HG02759 (cell line): ENCODE results near the gene ALPK3.

Source experiments
- ATAC-seq: cut with Tn5 transposase; IDR thresholded peaks from one replicate; pipeline ENCODE4 v1.9.1; 2021; ENCODE audit warnings: mild to moderate bottlenecking, moderate library complexity; ENCODE audit not compliant: unreplicated experiment

The ALPK3 gene

DNA sequence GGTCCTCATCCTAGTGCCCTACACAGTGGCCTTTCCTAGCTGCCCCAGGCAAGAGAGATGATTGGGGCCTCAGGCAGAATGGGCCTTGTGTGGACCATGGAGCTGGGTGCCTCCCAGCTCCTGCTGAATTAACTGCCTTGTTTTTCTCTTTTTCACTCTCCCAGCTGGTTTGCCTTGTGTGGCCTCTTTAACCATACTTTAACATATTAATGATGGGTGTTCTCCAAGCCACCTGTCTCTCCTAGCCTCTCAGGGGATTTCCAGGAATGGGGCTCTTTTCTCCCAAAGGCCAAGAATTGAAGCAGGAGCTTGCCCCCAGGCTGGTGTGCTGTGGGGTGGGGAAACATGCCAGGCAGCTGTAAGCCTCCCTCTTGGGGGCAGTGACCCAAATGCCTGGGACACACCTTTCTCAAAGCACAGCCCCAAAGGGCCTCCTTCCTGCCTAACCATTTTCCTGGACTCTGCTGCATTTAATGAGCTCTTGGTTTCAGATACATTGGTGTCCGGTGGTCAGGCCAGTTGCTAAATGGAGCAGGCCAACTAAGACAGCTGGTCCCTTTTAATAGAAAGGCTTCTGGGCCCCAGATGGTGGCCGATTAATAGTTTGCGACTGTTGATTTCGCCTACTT is 5.6 kb downstream of the ALPK3 start:
- ATAC-seq: no peak

DNA sequence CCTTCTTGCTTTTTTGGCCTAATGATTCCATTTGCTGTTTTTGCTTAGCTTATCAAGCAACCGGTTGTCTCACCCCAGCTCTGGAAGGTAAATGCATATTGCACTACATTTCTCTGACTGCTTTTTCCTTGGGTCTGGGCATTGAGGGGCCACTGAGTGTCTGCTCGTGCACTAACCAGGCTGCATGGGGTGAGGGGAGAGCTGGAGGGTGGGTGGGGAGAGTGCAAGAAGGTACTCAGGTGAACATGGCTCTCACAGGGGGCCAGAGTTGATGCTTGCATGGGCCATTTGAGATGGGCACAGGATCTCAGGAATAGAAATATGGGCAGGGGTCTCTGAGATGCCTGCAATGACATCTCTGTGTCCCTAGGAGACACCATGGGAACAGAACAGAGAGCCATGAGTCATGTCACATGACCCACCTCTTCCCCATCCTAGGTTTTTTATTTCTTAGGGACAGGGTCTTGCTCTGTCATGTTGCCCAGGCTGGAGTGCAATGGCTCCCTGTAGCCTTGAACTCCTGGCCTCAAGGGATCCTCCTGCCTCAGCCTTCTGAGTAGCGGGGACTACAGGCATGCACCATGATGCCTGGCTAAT is 6.2 kb downstream of the ALPK3 start:
- no peak for ATAC-seq

DNA sequence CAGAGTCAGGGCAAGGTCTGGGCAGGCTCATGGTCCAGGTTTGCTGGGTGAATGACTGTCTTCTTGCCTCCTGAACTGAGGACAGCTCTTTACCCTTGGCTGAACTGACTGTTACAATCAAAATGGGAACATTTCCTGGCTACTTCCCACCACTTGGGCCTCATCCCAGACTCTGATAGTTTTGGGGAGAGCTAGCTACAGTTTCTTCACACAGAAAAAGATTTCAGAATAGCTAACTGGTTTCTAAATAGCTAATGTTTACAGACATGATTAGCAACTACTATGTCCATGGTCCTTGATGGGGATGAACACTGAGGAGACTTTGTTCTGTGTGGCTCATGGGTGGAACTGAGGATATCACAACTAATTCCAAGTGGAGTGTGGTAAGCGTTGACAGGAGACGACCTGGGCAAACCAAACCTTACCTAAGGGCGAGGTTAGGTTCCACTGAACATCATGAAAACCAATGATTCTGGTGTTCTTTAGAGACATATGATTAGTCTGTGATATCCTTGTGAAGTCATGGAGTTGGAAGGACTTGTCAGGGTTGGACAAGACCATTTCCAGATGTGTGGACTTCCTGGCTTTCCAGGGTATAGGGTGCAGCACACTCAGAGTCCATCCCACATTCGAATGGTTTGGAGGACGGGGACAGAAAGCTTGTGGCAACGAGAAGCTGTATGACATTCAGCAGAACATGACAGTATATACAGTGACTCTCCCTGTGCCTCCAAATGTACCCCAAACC is 7.3 kb downstream of the ALPK3 start:
- no peak for ATAC-seq

DNA sequence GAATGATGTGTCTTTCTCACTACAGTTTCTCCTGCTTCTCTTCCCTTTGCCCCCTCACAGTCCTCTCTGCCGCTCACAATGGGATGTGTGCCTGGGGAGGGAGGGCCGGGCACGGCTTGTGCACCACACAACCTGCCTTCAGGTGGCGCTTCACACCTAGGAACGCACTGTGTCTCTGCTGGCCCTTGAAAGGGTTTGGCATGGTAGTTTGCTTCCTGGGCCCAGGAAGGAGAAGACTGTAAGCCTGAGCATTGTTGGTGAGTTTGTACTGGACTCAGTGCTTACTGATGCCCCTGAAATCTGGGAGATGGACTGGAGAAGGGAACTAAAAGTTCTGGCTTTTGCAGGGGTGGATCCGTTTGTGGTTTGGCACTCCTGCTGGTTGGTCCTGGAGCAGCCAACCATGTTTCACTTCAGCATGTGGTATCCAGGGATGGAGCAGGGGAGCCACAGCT is 9.2 kb downstream of the ALPK3 start:
- ATAC-seq: no peak

DNA sequence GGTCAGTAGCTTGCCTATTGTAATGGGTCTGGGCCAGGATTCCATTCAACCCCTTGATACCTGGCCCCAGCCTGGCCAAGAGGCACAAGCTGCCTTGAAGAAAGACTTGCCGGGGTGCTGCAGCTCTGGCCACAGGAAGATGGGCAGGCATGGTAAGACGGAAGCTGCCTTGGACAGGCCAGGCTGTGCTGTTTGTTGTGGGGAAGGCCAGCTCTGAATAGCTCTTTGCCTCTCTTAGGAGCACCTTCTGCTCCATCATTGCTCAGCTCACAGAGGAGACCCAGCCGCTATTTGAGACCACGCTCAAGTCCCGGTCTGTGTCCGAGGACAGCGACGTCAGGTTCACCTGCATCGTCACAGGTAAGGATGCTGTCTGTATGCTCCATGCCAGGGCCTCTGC is 10.1 kb downstream of the ALPK3 start:
- ATAC-seq: no peak

DNA sequence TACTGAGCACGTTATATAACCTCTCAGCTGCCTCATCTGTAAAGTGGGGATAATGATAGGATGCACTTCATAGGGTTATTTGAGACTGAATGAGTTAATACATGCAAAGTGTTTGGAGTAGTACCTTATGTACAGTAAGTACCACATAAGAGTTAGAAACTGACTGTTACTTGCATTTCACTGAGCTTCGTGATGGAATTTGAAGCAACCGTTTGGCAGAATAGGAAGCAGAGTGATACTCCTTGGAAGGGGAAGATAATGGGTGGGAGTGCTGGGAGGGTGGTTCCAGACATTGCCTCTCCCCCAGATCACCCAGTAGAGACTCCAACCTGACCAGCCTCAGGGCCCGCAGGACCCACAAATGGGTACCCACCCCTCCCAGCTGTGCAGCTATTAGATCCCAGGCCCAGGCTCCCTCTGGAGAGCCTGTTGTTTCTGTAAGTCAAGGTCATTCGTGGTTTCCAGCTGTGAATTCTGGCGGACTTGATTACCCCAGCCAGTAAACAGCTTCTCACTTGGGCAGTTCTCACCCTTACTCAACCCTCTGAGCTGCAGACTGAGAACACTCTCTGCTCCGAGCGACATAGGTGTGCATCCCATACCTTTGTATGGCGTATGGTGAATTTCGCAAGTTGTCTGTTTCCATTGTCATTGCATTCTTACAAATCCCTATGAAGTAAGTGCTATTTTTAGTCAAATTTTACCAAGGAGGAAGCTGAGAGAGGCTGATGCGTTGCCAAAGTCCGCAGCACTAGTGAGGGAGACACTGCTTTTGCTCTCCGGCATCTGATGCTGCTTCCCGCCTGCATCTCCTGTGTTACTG is 11.1 kb downstream of the ALPK3 start:
- no peak for ATAC-seq

DNA sequence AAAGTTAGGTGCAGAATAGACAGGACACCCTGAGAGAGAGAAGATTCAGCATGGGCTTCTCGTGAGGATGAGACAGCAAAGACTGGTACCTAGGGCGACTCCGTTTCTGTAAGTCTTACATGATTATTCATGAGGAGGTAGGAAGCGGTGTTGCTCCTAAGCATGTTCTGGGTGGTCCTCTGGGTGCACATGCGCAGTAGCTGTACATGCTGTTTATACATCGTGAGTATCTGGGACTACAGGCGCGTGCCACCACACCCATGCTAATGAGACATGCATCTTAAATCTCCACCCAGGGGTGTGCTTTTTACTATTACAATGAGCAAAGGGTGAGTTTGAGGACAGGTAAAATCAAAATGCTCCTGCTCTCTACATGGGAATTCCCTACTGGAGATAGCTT is 12.3 kb downstream of the ALPK3 start:
- no peak for ATAC-seq

DNA sequence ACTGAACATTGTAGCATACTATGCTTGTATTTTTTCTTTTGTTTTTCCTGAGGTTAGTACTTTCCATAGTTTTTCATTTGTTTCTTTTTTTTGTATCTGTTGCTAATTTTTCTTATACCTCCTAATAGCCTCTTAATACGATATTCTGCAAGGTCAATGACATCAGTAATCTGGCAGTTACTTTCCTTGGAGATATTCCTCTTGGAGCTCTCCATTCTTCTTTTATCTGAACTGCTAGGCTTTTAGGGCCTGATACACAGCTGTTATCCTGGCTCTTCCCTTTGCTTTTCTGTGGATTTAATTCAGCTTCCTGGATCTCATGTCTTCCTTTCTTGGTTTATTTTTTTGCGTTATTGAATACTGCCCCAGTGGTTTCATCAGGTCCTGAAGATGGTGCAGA is 12.9 kb downstream of the ALPK3 start:
- no peak for ATAC-seq

DNA sequence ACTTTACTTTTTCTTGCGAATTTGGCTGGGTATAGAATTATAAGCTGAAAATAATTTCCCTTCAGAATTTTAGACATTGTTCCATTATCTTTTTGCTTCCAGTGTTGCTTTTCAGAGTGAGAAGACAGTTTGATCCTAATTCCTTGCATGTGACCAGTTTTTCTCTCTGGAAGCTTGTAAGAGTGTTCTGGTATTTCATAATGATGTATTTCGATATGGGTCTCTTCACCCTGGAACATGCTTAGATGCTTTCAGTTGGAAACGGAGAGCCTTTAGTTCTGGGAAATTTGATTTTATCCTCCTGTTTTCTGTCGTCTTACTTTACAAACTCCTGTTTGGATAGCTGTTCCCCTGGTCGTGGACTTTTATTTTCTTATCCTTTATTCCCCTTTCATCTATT is 13.9 kb downstream of the ALPK3 start:
- ATAC-seq: no peak

DNA sequence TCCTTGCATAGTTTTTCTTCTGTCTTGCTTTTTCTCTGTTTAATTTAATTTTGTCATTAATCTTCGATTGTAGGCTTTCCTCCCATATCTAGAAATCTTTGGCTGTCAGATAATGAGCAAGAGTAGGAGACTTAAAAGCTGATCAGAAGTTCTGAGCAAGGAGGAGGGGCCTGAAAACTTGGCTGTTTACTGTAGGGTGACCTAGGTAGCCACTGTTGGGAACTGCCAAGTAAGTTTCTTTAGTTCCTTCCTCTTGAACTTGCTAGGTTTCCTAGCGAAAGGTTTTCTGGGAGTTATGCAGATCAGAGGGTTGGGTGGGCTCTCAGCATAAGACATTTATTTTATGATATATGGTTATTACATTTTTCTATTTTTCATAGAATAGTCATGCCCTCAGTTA is 14.5 kb downstream of the ALPK3 start:
- no peak for ATAC-seq

DNA sequence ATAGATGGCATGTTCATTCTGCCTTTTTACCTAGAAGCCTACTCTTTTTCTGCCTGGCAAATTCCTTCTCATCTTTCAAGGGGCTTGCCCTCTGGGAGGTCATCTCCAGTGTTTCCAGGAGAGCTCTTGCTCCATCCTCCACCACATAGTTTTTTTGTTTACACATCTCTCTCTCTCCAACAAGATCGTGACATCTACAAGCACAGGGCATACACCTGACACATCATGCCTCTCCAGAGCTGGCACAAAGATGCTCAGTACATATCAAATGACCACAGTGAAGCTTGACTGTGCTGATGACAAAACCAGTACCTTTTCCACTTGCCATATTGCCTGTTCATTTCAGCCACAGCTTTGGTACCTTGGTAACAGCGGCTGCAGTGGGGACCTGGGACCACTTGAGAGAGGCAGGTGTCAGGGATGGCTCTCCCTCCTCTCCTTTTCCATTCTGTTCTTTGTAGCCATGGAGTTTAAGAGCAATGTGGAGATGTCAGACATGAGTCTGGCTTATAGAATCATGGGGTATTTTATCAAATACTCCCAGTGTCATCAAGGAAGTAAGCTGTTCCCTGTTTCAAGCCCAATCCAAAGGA is 15.4 kb downstream of the ALPK3 start:
- no peak for ATAC-seq

DNA sequence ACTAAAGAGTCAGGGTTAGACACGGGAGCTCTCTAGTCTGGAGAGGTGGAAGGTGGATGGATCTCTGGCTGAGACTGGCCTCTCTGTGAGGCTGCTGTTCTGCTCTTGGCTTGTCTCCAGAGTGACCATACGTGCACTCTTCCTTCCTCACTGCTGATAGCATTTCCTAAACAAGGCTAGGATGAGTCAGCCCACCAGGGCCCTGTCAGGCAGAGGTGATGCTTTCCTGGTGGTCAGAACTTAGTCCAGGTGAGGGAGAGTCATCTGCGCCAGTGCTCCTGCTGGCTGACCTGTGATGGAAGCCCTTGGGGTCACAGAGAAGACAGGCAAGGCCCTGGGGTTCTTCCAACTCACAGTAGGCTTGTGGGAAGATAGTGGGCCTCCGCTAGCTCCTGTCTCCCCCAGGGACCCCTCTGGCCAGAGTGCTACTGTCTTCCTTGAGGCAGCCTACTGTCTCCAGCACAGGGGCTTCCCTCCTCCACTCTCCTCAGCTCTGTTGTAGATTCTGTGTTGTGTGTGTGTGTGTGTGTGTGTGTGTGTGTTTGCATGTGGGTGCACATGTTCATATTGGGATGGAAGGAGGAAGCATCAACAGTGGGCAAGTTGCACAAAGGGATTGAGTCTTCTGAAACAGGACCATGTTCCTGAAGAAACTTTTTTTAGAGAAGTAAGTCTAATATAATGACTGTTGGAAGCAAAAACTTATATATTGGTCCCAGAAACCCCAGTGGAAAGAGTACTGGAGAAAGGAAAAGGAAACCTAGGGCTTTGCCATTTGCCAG is 16.5 kb downstream of the ALPK3 start:
- ATAC-seq: no peak

DNA sequence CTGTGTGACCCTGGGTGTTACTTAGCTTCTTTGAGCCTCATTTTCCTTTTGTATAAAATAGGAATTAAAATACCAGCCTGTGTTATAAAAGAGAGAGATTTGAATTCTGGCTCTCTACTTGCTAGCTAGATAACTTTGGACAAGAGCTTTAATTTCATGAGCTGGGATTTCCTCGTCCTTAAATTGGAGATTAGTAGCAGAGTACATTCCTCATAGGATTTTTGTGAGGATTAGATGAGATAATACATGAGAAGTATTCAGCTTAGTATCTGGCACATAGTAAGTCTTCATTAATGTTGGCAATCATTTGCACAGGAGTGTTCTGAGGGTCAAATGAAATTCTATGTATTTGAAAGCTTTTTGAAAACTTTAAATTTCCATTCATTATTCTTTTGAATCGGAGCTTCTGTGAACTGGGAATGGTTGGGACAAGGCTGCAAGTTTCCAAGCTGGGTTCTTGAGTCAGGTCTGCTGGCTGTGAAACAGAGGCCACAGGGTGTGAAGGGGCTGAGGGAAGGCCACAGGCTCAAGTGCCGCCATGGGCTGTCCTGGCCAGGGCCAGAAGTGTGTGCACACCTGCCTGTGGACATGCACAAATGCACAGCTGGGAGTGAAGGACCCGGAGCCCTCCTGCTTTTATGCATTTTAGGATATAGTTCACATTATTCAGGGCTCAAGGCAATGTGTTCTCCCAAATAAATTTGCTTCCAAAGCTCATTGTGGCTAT is 17.2 kb downstream of the ALPK3 start:
- no peak for ATAC-seq

DNA sequence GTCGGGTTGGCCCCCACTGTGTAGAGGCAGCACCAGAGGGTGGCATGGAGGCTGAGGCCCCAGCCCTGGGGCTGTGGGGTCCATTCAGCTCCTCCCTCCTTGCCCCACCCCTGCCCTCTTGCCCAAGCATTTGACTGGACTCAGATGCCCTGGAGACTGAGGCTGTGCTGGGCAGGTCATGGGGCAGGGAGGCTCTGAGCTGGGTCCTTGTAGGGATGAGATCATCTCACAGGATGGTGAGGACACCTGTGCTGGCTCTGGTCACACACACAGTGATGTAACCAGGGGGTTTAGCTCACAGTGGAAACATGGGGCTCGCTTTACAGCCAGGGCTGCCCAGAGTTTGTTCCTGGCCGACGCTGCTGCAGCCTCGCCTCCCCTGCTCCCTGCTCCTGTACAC is 17.8 kb downstream of the ALPK3 start:
- no peak for ATAC-seq

DNA sequence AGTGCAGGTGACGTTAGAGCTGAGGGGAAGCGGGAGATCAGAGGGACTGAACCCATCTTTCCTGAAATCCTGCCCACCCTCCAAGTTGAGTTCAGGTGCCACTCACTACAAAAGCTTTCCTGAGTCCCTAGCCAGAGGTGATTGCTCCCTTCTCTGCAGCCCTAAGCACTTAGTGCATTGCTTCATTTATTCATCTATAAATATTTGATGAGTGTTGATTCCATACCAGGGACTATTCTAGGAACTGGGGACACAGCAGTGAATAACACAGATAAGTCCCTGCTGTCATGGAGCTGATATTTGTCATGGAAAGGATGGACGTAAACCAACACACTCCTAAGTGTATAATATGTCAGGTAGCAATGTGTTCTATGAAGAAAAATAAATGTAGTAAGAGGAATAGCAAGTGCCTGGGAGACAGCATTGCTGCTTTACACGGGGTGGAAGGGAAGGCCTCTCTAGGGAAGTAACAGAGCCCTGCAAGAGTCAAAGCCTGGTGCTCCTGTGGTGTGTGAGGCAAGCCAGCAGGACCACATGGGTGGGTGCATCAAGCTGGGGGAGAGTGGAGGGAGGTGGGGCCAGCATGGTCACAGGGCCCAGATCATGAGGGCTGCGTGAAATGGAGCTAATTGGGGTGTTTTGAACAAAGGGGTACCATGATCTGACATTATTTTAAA is 18.6 kb downstream of the ALPK3 start:
- no peak for ATAC-seq

DNA sequence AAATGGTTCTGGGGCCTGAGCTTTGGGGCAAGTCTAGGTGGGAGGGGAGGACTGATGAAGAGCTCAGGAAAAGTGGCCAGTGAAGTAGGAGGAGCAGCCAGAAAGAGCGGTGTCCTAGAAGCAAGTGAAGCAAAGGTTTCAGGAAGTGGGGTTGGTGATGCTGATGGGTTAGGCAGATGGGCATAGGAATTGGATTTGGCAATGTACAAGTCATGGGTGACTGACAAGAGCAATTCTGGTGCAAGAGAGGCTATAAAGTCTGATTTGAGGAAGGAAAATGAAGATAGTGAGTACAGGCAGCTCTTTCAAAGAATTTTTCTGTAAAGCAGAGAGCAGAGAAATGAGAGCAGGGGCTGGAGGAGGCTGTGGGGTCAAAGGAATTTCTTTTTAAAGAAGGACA is 19.7 kb downstream of the ALPK3 start:
- ATAC-seq: no peak

DNA sequence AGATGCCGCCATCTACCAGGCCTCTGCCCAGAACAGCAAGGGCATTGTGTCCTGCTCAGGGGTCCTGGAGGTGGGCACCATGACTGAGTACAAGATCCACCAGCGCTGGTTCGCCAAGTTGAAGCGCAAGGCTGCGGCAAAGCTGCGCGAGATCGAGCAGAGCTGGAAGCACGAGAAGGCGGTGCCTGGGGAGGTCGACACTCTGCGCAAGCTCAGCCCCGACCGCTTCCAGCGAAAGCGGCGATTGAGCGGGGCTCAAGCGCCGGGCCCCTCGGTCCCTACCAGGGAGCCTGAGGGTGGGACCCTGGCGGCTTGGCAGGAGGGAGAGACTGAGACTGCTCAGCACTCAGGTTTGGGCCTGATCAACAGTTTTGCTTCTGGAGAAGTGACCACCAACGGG is 22.6 kb downstream of the ALPK3 start:
- no peak for ATAC-seq

DNA sequence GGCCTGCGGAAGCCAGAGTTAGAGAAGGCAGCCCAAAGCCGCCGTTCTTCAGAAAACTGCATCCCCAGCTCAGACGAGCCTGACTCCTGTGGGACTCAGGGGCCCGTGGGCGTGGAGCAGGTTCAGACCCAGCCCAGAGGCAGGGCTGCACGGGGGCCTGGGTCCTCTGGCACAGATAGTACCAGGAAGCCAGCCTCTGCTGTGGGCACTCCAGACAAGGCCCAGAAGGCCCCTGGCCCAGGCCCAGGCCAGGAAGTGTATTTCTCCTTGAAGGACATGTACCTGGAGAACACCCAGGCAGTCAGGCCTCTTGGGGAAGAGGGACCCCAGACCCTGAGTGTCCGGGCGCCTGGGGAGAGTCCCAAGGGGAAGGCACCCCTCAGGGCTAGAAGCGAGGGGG is 23.1 kb downstream of the ALPK3 start:
- ATAC-seq: no peak

DNA sequence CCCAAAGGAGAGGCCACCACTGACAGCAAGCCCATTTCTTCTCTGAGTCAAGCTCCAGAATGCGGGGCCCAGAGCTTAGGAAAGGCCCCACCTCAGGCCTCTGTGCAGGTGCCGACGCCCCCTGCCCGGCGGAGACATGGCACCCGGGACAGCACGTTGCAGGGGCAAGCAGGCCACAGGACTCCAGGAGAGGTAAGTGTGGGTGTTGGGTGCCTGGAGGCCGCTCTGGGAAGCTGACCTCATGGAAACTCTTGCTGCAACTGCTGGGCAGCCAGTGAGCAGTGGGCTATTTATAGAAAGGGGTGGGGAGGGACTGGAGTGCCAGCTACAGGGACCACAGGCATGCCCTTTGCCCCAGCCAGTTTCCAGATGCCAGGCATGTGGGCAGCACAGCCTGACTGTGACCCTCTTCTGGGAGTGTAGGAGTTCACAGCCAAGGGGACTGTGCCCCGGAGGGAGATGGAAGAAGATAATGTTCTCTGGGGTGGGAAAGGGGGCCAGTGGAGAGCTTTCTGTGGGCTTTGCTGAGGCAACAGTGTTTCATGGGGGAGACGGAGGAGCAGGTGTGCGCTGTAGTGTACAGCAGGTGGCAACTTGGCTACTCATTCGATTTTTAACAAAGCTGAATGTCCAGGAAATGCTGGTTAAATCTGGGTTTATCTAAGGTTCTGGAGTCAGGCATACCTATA is 23.7 kb downstream of the ALPK3 start:
- ATAC-seq: no peak
